ENCODE measurements around the gene CTRL.

Gene CTRL

DNA sequence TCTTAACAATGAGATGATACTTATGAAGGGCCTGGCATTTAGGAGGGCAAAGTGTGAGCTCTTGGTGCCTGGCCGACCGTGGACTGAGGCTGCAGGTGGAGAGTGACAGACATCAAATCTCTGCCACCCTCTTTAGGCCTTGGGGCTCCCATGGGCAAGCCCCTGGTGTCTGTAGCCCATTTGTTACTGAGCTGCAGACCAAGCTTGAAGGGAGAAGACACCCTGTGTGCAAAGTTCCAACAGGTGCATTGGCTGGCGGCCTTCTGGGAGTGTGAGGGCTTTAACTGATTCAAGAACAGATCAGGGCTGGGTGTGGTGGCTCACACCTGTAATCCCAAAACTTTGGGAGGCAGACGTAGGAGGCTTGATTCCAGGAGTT is 789 bp upstream of the CTRL start:
- no peak for TF ChIP-seq CTCF (IDR thresholded peaks at IDR 0.05; ENCODE audit: low read depth, low read length)
- Histone ChIP-seq H3K4me3 (ENCODE audit: low read depth, low read length) (no peak overlapping the region), H3K36me3 (peaks cover 4% of the 10 kb centered on the region), H3K27ac (no peak overlapping the region), H3K27me3 (ENCODE audit: insufficient read depth, low read depth, severe bottlenecking) (no peaks in the 10 kb centered on the region), H3K9me3 (ENCODE audit: severe bottlenecking) (no peaks in the 10 kb centered on the region)
- DNase-seq: no peak

GRCh38 chr16:67930678-67931211 is 917 bp downstream of the CTRL start:
- peaks cover 4% of the 10 kb centered on the region for H3K36me3 ChIP-seq
- TF ChIP-seq CTCF (IDR thresholded peaks at IDR 0.05; ENCODE audit: low read depth, low read length): no peak
- H3K27ac ChIP-seq: no peak overlapping the region
- no peak for DNase-seq
- H3K27me3 ChIP-seq (ENCODE audit: insufficient read depth, low read depth, severe bottlenecking): no peaks in the 10 kb centered on the region
- no peaks in the 10 kb centered on the region for H3K9me3 ChIP-seq (ENCODE audit: severe bottlenecking)
- H3K4me3 ChIP-seq (ENCODE audit: low read depth, low read length): no peak overlapping the region

GRCh38 chr16:67930191-67930590 is 1.5 kb downstream of the CTRL start:
- TF ChIP-seq CTCF (IDR thresholded peaks at IDR 0.05; ENCODE audit: low read depth, low read length): no peak
- no peaks in the 10 kb centered on the region for H3K9me3 ChIP-seq (ENCODE audit: severe bottlenecking)
- H3K27ac ChIP-seq: no peak overlapping the region
- no peak for DNase-seq
- H3K4me3 ChIP-seq (ENCODE audit: low read depth, low read length): no peak overlapping the region
- H3K27me3 ChIP-seq (ENCODE audit: insufficient read depth, low read depth, severe bottlenecking): no peaks in the 10 kb centered on the region
- H3K36me3 ChIP-seq: peaks cover 4% of the 10 kb centered on the region

GRCh38 chr16:67928561-67929364 is 2.9 kb downstream of the CTRL start:
- peak; percentile 80 for DNase-seq
- peak; percentile 99 for TF ChIP-seq CTCF (IDR thresholded peaks at IDR 0.05; ENCODE audit: low read depth, low read length)
- no peak overlapping the region for H3K27ac ChIP-seq
- H3K27me3 ChIP-seq (ENCODE audit: insufficient read depth, low read depth, severe bottlenecking): no peaks in the 10 kb centered on the region
- no peak overlapping the region for H3K4me3 ChIP-seq (ENCODE audit: low read depth, low read length)
- peaks cover 4% of the 10 kb centered on the region for H3K36me3 ChIP-seq
- H3K9me3 ChIP-seq (ENCODE audit: severe bottlenecking): no peaks in the 10 kb centered on the region

DNA sequence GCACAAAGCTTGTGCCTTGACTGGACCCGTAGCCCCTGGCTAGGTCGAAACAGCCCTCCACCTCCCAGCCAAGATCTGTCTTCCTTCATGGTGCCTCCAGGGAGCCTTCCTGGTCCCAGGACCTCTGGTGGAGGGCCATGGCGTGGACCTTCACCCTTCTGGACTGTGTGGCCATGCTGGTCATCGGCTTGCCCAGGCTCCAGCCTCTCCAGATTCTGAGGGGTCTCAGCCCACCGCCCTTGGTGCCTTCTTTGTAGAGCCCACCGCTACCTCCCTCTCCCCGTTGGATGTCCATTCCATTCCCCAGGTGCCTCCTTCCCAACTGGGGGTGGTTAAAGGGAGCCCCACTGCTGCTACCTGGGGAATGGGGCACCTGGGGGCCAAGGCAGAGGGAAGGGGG is 3.5 kb downstream of the CTRL start:
- Histone ChIP-seq H3K9me3 (ENCODE audit: severe bottlenecking) (no peaks in the 10 kb centered on the region), H3K36me3 (peaks cover 4% of the 10 kb centered on the region), H3K4me3 (ENCODE audit: low read depth, low read length) (no peak overlapping the region), H3K27me3 (ENCODE audit: insufficient read depth, low read depth, severe bottlenecking) (no peaks in the 10 kb centered on the region), H3K27ac (no peak overlapping the region)
- no peak for TF ChIP-seq CTCF (IDR thresholded peaks at IDR 0.05; ENCODE audit: low read depth, low read length)
- no peak for DNase-seq

Data from WERI-Rb-1 (cell line).